H1 (cell line): ENCODE measurements around the gene TRIP13. TPM values are rescaled to one million over a fixed set of nuclear protein-coding genes. Genes with fewer than 3 reads are reported as not detected.

ENCODE experiments used
- RBBP5 ChIP-seq: IDR thresholded peaks from 2 replicates; pipeline ENCODE4 v1.7.1; 2012; ENCODE audit warnings: low read depth, mild to moderate bottlenecking, inconsistent platforms, low read length, moderate library complexity, borderline replicate concordance
- RNF2 ChIP-seq: fragments of 200-900, 300-1000 bp; sonication (generic); IDR thresholded peaks from 2 replicates; pipeline ENCODE4 v1.7.1; 2016; ENCODE audit warnings: borderline replicate concordance, low read depth, mild to moderate bottlenecking, antibody characterized with exemption, low read length; ENCODE audit not compliant: poor library complexity, severe bottlenecking; ENCODE audit errors: missing control alignments
- SIN3A ChIP-seq, 2 experiments: IDR thresholded peaks in 1 of 2; conservative IDR thresholded peaks in 1 of 2; 2 replicates each; pipeline ENCODE4 v1.6.1; 2011 to 2012; ENCODE audit warnings: low read length in 2 of 2, improper control_type of control experiment in 1 of 2, low read depth in 1 of 2, mild to moderate bottlenecking in 1 of 2
- SIX5 ChIP-seq: IDR thresholded peaks from 2 replicates; pipeline ENCODE4 v1.6.1; 2011; ENCODE audit warnings: mild to moderate bottlenecking, low read depth, low read length
- SP1 ChIP-seq: IDR thresholded peaks from 2 replicates; pipeline ENCODE4 v1.6.1; 2011; ENCODE audit warnings: low read depth, low read length
- SUZ12 ChIP-seq: fragments of 200-600 bp; sonication (generic); IDR thresholded peaks from 2 replicates; pipeline ENCODE4 v1.6.1; 2012; ENCODE audit warnings: mild to moderate bottlenecking, inconsistent platforms, low read length, moderate library complexity, mixed read lengths
- ZNF274 ChIP-seq: IDR thresholded peaks from 2 replicates; pipeline ENCODE4 v1.7.0; 2012; ENCODE audit warnings: low read length, borderline replicate concordance; ENCODE audit errors: extremely low read depth
- polyA plus RNA-seq, 7 experiments: library from polyadenylated mRNA; depleted of rRNA in 3 of 7; stranded (reverse) in 5 of 7; unstranded in 2 of 7; fragments of >200 nt in 5 of 7; fragments of 200-250 nt in 2 of 7; gene quantifications; 1 replicate in 5 of 7; 2 replicates in 1 of 7; 4 replicates in 1 of 7; pipeline versions ENCODE4 v1.2.1 to v1.2.3, GENCODE V29; 2011 to 2013; ENCODE audit warnings: missing spikeins in 2 of 7, mixed read lengths in 2 of 7
- total RNA-seq: library from RNA; stranded (reverse); fragmentation: NEBNext Ultra II Directional; extraction: Animal tissue kit (Norgen Biotek cat#: 25700); gene quantifications from 2 replicates; pipeline ENCODE4 v1.2.1, GENCODE V29; 2021

TRIP13 gene
- total and polyA plus RNA-seq, 2 of the 8 experiments (the other 6 are each of a cell fraction or from before 2014, with no cell fraction given) = 20.0 to 39.2 TPM

- TF ChIP-seq SIX5 (no peak), RNF2 (no peak), SP1 (no peak), ZNF274 (no peak), SUZ12 (no peak), RBBP5 (no peak), SIN3A (conservative IDR thresholded peaks at IDR 0.05 in 1 of 2, IDR thresholded peaks at IDR 0.05 in 1 of 2; ENCODE audit: low read depth in 1 of 2, low read length in 2 of 2) (no peak)
Measured at GRCh38 chr5:922436-923280, 30.0 kb downstream of the TRIP13 start (continued).
